GM19328 (cell line): ENCODE results near the gene LY6G5B.

ENCODE experiments used
- ATAC-seq: cut with Tn5 transposase; IDR thresholded peaks from one replicate; pipeline ENCODE4 v1.9.1; 2021; ENCODE audit warnings: mild to moderate bottlenecking, moderate library complexity; ENCODE audit not compliant: unreplicated experiment

LY6G5B gene

GRCh38 chr6:31713465-31713864, 43.7 kb downstream of the LY6G5B start:
- no peak for ATAC-seq

GRCh38 chr6:31713991-31714684, 44.4 kb downstream of the LY6G5B start:
- ATAC-seq: no peak

GRCh38 chr6:31715022-31715958, 45.5 kb downstream of the LY6G5B start, which contains the start of gene LY6G6D:
Gene LY6G6D, plus strand, starts transcription at chr6:31715348. Its CDS starts 8 bp downstream, at chr6:31715356.
- no peak for ATAC-seq

- no peak for ATAC-seq
Observed at GRCh38 chr6:31717499-31718222, 47.9 kb downstream of the LY6G5B start.

- ATAC-seq: no peak
Observed at GRCh38 chr6:31718265-31718664, 48.5 kb downstream of the LY6G5B start.

- ATAC-seq: no peak
Observed at GRCh38 chr6:31719001-31719400, 49.2 kb downstream of the LY6G5B start.

GRCh38 chr6:31720196-31720770, 50.5 kb downstream of the LY6G5B start:
- no peak for ATAC-seq

GRCh38 chr6:31721351-31722020, 51.7 kb downstream of the LY6G5B start, which contains the start of gene LY6G6C:
Gene LY6G6C, minus strand, starts transcription at chr6:31721746. Its CDS starts 67 bp downstream, at chr6:31721679.
- no peak for ATAC-seq

GRCh38 chr6:31722173-31722572, 52.4 kb downstream of the LY6G5B start:
- no peak for ATAC-seq
